Gastroesophageal sphincter (tissue), 4 donors: ENCODE data around the gene MS4A18. TPM values are rescaled to one million over a fixed set of nuclear protein-coding genes. Genes with fewer than 3 reads are reported as not detected.

Experiments used
- ATAC-seq: fragments of 150-250 bp; one replicate; pipeline ENCODE4 v1.9.1; 2016; ENCODE audit warnings: mild to moderate bottlenecking, moderate library complexity
- H3K27ac ChIP-seq, 4 donors: fragments of 200-600 bp; sonication (generic) in 3 of 4; 1 replicate in 3 of 4; 2 replicates in 1 of 4; pipeline ENCODE4 v1.5.1; 2016 to 2019
- H3K27me3 ChIP-seq: fragments of 200-600 bp; sonication (generic); one replicate; pipeline ENCODE4 v1.5.1; 2019
- H3K36me3 ChIP-seq, 2 donors: fragments of 200-600 bp; sonication (generic); one replicate each; pipeline ENCODE4 v1.5.1; 2019; ENCODE audit warnings: control low read depth in 1 of 2
- H3K4me1 ChIP-seq, 3 donors: fragments of 200-600 bp; sonication (generic); 1 replicate in 2 of 3; 2 replicates in 1 of 3; pipeline ENCODE4 v1.5.1; 2016 to 2019; ENCODE audit warnings: control low read depth in 2 of 3
- H3K4me3 ChIP-seq, 2 donors: fragments of 200-600 bp; sonication (generic); one replicate each; pipeline ENCODE4 v1.5.1; 2019; ENCODE audit warnings: mild to moderate bottlenecking in 1 of 2, moderate library complexity in 1 of 2
- H3K9me3 ChIP-seq, 3 donors: fragments of 200-600 bp; sonication (generic); one replicate each; pipeline ENCODE4 v1.5.1; 2017 to 2019; ENCODE audit warnings: control low read depth in 2 of 3
- CTCF ChIP-seq, 4 experiments: fragments of 200-600 bp in 2 of 4; fragments of 450-650 bp in 2 of 4; sonication (generic) in 1 of 4; IDR thresholded peaks; one replicate each; pipeline ENCODE4 v1.5.1; 2017 to 2019; ENCODE audit warnings: antibody characterized with exemption in 4 of 4, mild to moderate bottlenecking in 2 of 4, moderate library complexity in 2 of 4
- EP300 ChIP-seq: sonication (generic); formaldehyde crosslinking; IDR thresholded peaks from one replicate; pipeline ENCODE4 v1.6.1; 2017; ENCODE audit warnings: antibody characterized with exemption, mild to moderate bottlenecking
- POLR2A ChIP-seq, 2 donors: fragments of 450-650 bp; IDR thresholded peaks; one replicate each; pipeline ENCODE4 v1.6.1; 2017; ENCODE audit warnings: antibody characterized with exemption in 2 of 2, mild to moderate bottlenecking in 2 of 2, moderate library complexity in 1 of 2
- POLR2AphosphoS5 ChIP-seq: sonication (generic); formaldehyde crosslinking; IDR thresholded peaks from one replicate; pipeline ENCODE4 v1.6.1; 2017; ENCODE audit warnings: antibody characterized with exemption
- WGBS, 2 donors: methylation state at CpG; one replicate each; pipeline ENCODE4 v1.1.5; 2018; ENCODE audit warnings: low coverage in 1 of 2; 5-methylcytosine and 5-hydroxymethylcytosine counted together
- total RNA-seq, 4 donors: library from RNA; depleted of rRNA; stranded (reverse); fragments of >200 nt; gene quantifications; one replicate each; pipeline ENCODE4 v1.1.0, GENCODE V29; 2016

The MS4A18 gene
- total RNA-seq, 4 donors from 2014 or later = not detected

DNA sequence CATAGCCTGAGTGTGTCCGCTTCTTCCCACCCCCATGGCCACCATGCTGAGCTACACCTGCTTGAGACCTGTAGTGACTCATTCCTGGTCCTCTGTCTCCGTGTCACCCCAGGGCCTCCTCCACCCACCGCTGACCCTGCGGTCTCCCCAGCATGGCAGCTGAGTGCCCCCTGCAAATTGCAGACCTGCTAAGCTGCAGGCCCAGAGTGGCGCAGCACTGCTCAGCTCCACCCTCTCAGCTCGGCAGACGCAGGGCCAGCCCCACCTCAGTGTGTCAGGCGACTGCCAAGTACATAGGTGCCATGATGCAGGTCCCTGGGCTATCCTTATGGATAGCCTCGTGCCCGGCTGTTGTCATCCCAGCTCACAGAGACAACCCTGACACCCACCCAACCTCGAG, 45.3 kb downstream of the MS4A18 start:
- Histone ChIP-seq H3K27ac (no peak overlapping the region), H3K9me3 (no peaks in the 10 kb centered on the region), H3K36me3 (no peaks in the 10 kb centered on the region), H3K4me3 (no peak overlapping the region), H3K27me3 (peaks cover 30% of the 10 kb centered on the region), H3K4me1 (peaks cover 0 to 3% (median 0%) of the 10 kb centered on the region in 3 donors)
- 92 to 94% methylated on average over 5 to 7 of the region's 11 CpGs for WGBS, 2 donors
- no peak for ATAC-seq
- TF ChIP-seq EP300 = no peak
- no peak for TF ChIP-seq POLR2AphosphoS5
- TF ChIP-seq CTCF (IDR thresholded peaks at IDR 0.05) = no peak
- TF ChIP-seq POLR2A (IDR thresholded peaks at IDR 0.05) = no peak

- Histone ChIP-seq H3K4me3 (no peak overlapping the region), H3K27ac (no peak overlapping the region), H3K36me3 (no peaks in the 10 kb centered on the region), H3K4me1 (peaks cover 0 to 16% (median 0%) of the 10 kb centered on the region in 3 donors), H3K9me3 (no peaks in the 10 kb centered on the region), H3K27me3 (peaks cover 23% of the 10 kb centered on the region)
- TF ChIP-seq POLR2AphosphoS5 = no peak
- no peak for TF ChIP-seq EP300
- no peak for TF ChIP-seq CTCF (IDR thresholded peaks at IDR 0.05)
- no peak for TF ChIP-seq POLR2A (IDR thresholded peaks at IDR 0.05)
- WGBS, 2 donors = 83% methylated on average over 2 of the region's 4 CpGs; no CpG with 5 or more reads in 1 of the 2 donors
- ATAC-seq = no peak
Observed at GRCh38 chr11:60771146-60771545, 46.6 kb downstream of the MS4A18 start.

DNA sequence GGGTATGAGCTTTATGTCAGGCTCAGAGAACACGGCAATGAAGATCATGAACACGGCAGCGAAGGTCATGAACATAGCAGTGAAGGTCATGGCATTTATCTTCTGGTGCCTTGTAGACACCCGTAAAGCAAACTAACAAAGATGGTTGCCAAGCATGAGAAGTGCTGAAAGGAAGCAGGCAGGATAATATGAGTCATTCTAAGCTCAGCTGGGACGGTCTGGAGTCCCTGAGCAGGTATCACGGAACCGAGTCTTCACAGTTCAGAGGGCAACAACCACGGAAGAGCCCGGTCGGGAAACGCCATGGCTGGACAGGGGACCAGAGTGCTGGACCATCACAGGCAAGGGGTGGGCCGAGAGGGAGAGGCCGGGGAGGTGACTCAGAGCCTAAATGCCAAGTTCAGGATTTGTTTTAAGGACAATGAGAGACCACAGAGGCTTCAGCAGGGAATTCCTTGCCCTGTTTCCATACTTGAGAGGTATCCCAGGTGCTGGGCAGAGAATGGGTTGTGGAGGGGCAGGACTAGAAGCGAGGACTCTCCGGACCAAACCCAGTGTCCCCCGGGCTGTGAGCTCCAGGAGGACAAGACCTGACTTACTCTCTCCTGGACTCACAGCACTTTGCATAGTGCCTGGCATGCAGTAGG, 47.5 kb downstream of the MS4A18 start:
- Histone ChIP-seq H3K27ac (no peak overlapping the region), H3K27me3 (peaks cover 15% of the 10 kb centered on the region), H3K9me3 (no peaks in the 10 kb centered on the region), H3K4me1 (peaks cover 0 to 16% (median 0%) of the 10 kb centered on the region in 3 donors), H3K4me3 (no peak overlapping the region), H3K36me3 (no peaks in the 10 kb centered on the region)
- 75 to 86% methylated on average over 4 to 15 of the region's 16 CpGs for WGBS, 2 donors
- ATAC-seq = no peak
- TF ChIP-seq POLR2AphosphoS5 (no peak), POLR2A (IDR thresholded peaks at IDR 0.05) (no peak)

- Histone ChIP-seq H3K4me3 (no peak overlapping the region), H3K9me3 (no peaks in the 10 kb centered on the region), H3K27me3 (peaks cover 8% of the 10 kb centered on the region), H3K27ac (no peak overlapping the region), H3K4me1 (peaks cover 0 to 16% (median 0%) of the 10 kb centered on the region in 3 donors), H3K36me3 (no peaks in the 10 kb centered on the region)
- WGBS, 2 donors = 86% methylated on average over 7 of the region's 8 CpGs; no CpG with 5 or more reads in 1 of the 2 donors
- no peak for ATAC-seq
- no peak for TF ChIP-seq CTCF (IDR thresholded peaks at IDR 0.05)
- TF ChIP-seq EP300 = no peak
- TF ChIP-seq POLR2AphosphoS5 = no peak
- TF ChIP-seq POLR2A (IDR thresholded peaks at IDR 0.05) = no peak
Observed at GRCh38 chr11:60772666-60773065, 48.1 kb downstream of the MS4A18 start.

DNA sequence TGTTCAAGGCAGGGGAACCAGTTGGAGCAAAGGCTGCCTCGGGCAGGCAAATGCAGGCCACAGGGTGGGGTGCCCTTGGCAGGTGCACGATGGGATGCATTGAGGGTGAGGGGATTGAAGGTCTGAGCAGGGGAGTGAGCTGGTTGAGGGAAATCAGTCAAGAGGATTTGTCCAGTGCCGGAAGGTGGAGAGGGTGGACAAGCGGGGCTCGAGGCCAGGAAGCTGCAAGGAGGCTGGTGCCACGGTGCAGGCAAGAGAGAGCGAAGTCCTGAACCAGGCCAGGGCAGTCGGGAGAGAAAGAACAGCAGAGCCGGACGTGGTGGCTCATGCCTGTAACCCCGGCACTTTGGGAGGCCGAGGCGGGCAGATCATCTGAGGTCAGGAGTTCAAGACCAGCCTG, 50.2 kb downstream of the MS4A18 start:
- Histone ChIP-seq H3K4me1 (peaks cover 0 to 16% (median 0%) of the 10 kb centered on the region in 3 donors), H3K36me3 (no peaks in the 10 kb centered on the region), H3K27me3 (peaks cover 2% of the 10 kb centered on the region), H3K9me3 (no peaks in the 10 kb centered on the region), H3K27ac (no peak overlapping the region), H3K4me3 (no peak overlapping the region)
- WGBS, 2 donors = 76 to 86% methylated on average over 2 to 8 of the region's 13 CpGs
- TF ChIP-seq POLR2AphosphoS5 (no peak), POLR2A (IDR thresholded peaks at IDR 0.05) (no peak), EP300 (no peak), CTCF (IDR thresholded peaks at IDR 0.05) (no peak)
- no peak for ATAC-seq
